ENCODE results near the gene MACC1.
"Not testable (repeated sequence)": the region's sequence is repeated elsewhere in the genome, so short reads cannot be mapped to it uniquely, and the experiment has no call there.

The MACC1 gene

GRCh38 chr7:20165146-20165510 lies 52.1 kb downstream of the MACC1 start:
- no peak for DNase-seq

- no peak for DNase-seq
These were observed 52.6 kb downstream of the MACC1 start for GRCh38 chr7:20164425-20165145.

- DNase-seq: no peak
These were observed 54.5 kb downstream of the MACC1 start for GRCh38 chr7:20162665-20163064.

- no peak for DNase-seq
These were observed 57.9 kb downstream of the MACC1 start for GRCh38 chr7:20159226-20159747.

- DNase-seq: no peak
These were observed 58.5 kb downstream of the MACC1 start for GRCh38 chr7:20158684-20159083.

GRCh38 chr7:20157456-20157855 lies 59.7 kb downstream of the MACC1 start:
- no peak for DNase-seq

GRCh38 chr7:20153999-20154398 lies 63.2 kb downstream of the MACC1 start:
- no peak for DNase-seq

- DNase-seq: no peak
These were observed 63.6 kb downstream of the MACC1 start for GRCh38 chr7:20153567-20153966.

- no peak for DNase-seq
These were observed 64.7 kb downstream of the MACC1 start for GRCh38 chr7:20152511-20152910.

- DNase-seq: no peak
These were observed 65.3 kb downstream of the MACC1 start for GRCh38 chr7:20151708-20152456.

- DNase-seq: no peak
These were observed 70.7 kb downstream of the MACC1 start for GRCh38 chr7:20146451-20146850.

- no peak for DNase-seq
These were observed 72.4 kb downstream of the MACC1 start for GRCh38 chr7:20144801-20145200.

GRCh38 chr7:20141666-20142065 lies 75.5 kb downstream of the MACC1 start:
- no peak for DNase-seq

- DNase-seq: no peak
These were observed 76.2 kb downstream of the MACC1 start for GRCh38 chr7:20141002-20141345.

GRCh38 chr7:20140291-20141001 lies 76.7 kb downstream of the MACC1 start:
- no peak for DNase-seq

- DNase-seq: no peak
These were observed 80.5 kb downstream of the MACC1 start for GRCh38 chr7:20136647-20137046.

GRCh38 chr7:20133803-20134202 lies 83.4 kb downstream of the MACC1 start:
- DNase-seq: no peak

GRCh38 chr7:20132585-20132984 lies 84.6 kb downstream of the MACC1 start:
- DNase-seq: no peak

GRCh38 chr7:20131776-20132175 lies 85.4 kb downstream of the MACC1 start:
- DNase-seq: no peak

GRCh38 chr7:20129920-20130319 lies 87.3 kb downstream of the MACC1 start:
- no peak for DNase-seq

- DNase-seq: no peak
These were observed 89.2 kb downstream of the MACC1 start for GRCh38 chr7:20128001-20128400.

- DNase-seq: not testable (repeated sequence)
These were observed 91.1 kb downstream of the MACC1 start for GRCh38 chr7:20126060-20126459.

GRCh38 chr7:20124087-20124486 lies 93.1 kb downstream of the MACC1 start:
- not testable (repeated sequence) for DNase-seq
